Pancreas (tissue), 10 donors: Measurements from ENCODE around the gene LSAMP. TPM values are rescaled to one million over a fixed set of nuclear protein-coding genes. Genes with fewer than 3 reads are reported as not detected.

Experiments
- ATAC-seq, 4 donors: fragments of 200-7000 bp; cut with Tn5 transposase; one replicate each; pipeline versions ENCODE4 v1.8.0 to v1.9.1; 2020; ENCODE audit warnings: mild to moderate bottlenecking in 4 of 4, moderate library complexity in 4 of 4
- DNase-seq, 6 donors: peaks; one replicate each; pipeline ENCODE4 v3.0.0-alpha.2; 2020
- FAIRE-seq: peaks from 2 replicates; lab custom pipeline; 2012; peaks lifted over from hg19 to GRCh38; lab: Jason Lieb, UNC
- H3K27ac ChIP-seq, 4 donors: fragments of 200-600 bp; sonication (generic); 1 replicate in 3 of 4; 2 replicates in 1 of 4; pipeline versions ENCODE4 v1.5.0 to v1.8.0; 2020
- H3K27me3 ChIP-seq, 4 donors: fragments of 200-600 bp; one replicate each; pipeline ENCODE4 v1.8.0; 2021
- H3K36me3 ChIP-seq, 3 donors: fragments of 200-600 bp; sonication (generic) in 1 of 3; one replicate each; pipeline versions ENCODE4 v1.5.0 to v1.8.0; 2020 to 2021
- H3K4me1 ChIP-seq, 3 donors: fragments of 200-600 bp; one replicate each; pipeline ENCODE4 v1.8.0; 2021
- H3K4me3 ChIP-seq, 4 donors: fragments of 200-600 bp; sonication (generic) in 2 of 4; one replicate each; pipeline versions ENCODE4 v1.5.0 to v1.8.0; 2020 to 2021
- H3K9me3 ChIP-seq, 4 donors: fragments of 200-600 bp; one replicate each; pipeline ENCODE4 v1.8.0; 2021
- CTCF ChIP-seq, 4 donors: fragments of 200-600 bp; sonication (generic) in 3 of 4; IDR thresholded peaks; one replicate each; pipeline versions ENCODE4 v1.5.0 to v1.8.0; 2021; ENCODE audit warnings: antibody characterized with exemption in 4 of 4
- WGBS, 2 donors: extraction: QIAGEN DNeasy Blood & Tissue Kit; methylation state at CpG; one replicate each; pipeline ENCODE4 v1.1.7; 2013; 5-methylcytosine and 5-hydroxymethylcytosine counted together
- intact Hi-C, 3 donors: fragments of 100-400 bp; cut with DNase I; formaldehyde crosslinking; loops; one replicate each; pipeline versions ENCODE4 v1.11.1 to v1.14.2; 2022
- polyA plus RNA-seq, 2 donors: library from polyadenylated mRNA; stranded (reverse); fragments of 200-250 nt; gene quantifications; one replicate each; pipeline ENCODE4 v1.2.3, GENCODE V29; 2013
- total RNA-seq, 6 donors: library from RNA; stranded (reverse); fragmentation: NEBNext Ultra II Directional in 4 of 6; extraction: Animal tissue kit (Norgen Biotek cat#: 25700) in 4 of 6; gene quantifications; one replicate each; pipeline versions ENCODE4 v1.2.1 to v1.2.4, GENCODE V29; 2021 to 2023
- donor health status: healthy with polysubstance abuse.
- donor health status: DM: no; HTN: no; CAD: no; lungs with moderate emphysema.
- donor health status: DM: no; HTN: no; CAD: no.
- donor health status: control.
- donor health status: control.
- donor health status: Bipolar disorder and iron deficiency.
- donor health status: DM: yes; HTN: yes; CAD: no.
- donor health status: DM: no; HTN: no; CAD: no.
- donor health status: DM: no; HTN: no; CAD: no.
- donor health status: DM: yes; HTN: yes; CAD: no.

LSAMP gene
- total and polyA plus RNA-seq, 8 donors = 0.51 to 5.5 (median 1.5) TPM

GRCh38 chr3:115808816-115809215 is 636.5 kb downstream of the LSAMP start:
- no peaks in the 10 kb centered on the region for H3K36me3 ChIP-seq
- no peak overlapping the region for H3K27ac ChIP-seq
- no peak for DNase-seq
- no peaks in the 10 kb centered on the region for H3K9me3 ChIP-seq
- no peaks in the 10 kb centered on the region for H3K27me3 ChIP-seq
- intact Hi-C loops = no loop called here
- H3K4me3 ChIP-seq = no peak overlapping the region
- WGBS, 2 donors = 94 to 95% methylated on average over 2 of the region's 2 CpGs
- no peak for ATAC-seq
- no peak for FAIRE-seq
- TF ChIP-seq CTCF (IDR thresholded peaks at IDR 0.05) = no peak
- peaks cover 0 to 6% (median 0%) of the 10 kb centered on the region in 3 donors for H3K4me1 ChIP-seq

GRCh38 chr3:115808244-115808643 is 637.0 kb downstream of the LSAMP start:
- DNase-seq (no peak), ATAC-seq (no peak), FAIRE-seq (no peak)
- Histone ChIP-seq H3K9me3 (no peaks in the 10 kb centered on the region), H3K36me3 (no peaks in the 10 kb centered on the region), H3K27me3 (no peaks in the 10 kb centered on the region), H3K27ac (no peak overlapping the region), H3K4me1 (peaks cover 0 to under 1% (median 0%) of the 10 kb centered on the region in 3 donors), H3K4me3 (no peak overlapping the region)
- WGBS, 2 donors = 90 to 92% methylated on average over 1 of the region's 1 CpG
- intact Hi-C loops = no loop called here
- TF ChIP-seq CTCF (IDR thresholded peaks at IDR 0.05) = no peak

GRCh38 chr3:115806501-115806900 is 638.8 kb downstream of the LSAMP start:
- Histone ChIP-seq H3K27ac (no peak overlapping the region), H3K9me3 (no peaks in the 10 kb centered on the region), H3K4me1 (no peaks in the 10 kb centered on the region), H3K27me3 (no peaks in the 10 kb centered on the region), H3K36me3 (no peaks in the 10 kb centered on the region), H3K4me3 (no peak overlapping the region)
- no peak for DNase-seq
- WGBS, 2 donors = 38 to 41% methylated on average over 4 of the region's 4 CpGs
- peak in 1 of 4 donors; percentile 67 for ATAC-seq
- intact Hi-C loops = no loop called here
- no peak for FAIRE-seq
- no peak for TF ChIP-seq CTCF (IDR thresholded peaks at IDR 0.05)

- TF ChIP-seq CTCF (IDR thresholded peaks at IDR 0.05) = no peak
- H3K9me3 ChIP-seq = no peaks in the 10 kb centered on the region
- H3K4me1 ChIP-seq = no peaks in the 10 kb centered on the region
- intact Hi-C loops = no loop called here
- FAIRE-seq (no peak), DNase-seq (no peak), ATAC-seq (no peak)
- WGBS, 2 donors = 90 to 92% methylated on average over 4 of the region's 4 CpGs
- no peak overlapping the region for H3K27ac ChIP-seq
- H3K27me3 ChIP-seq = no peaks in the 10 kb centered on the region
- no peaks in the 10 kb centered on the region for H3K36me3 ChIP-seq
- H3K4me3 ChIP-seq = no peak overlapping the region
These were observed 639.8 kb downstream of the LSAMP start for GRCh38 chr3:115805520-115805919.

- Histone ChIP-seq H3K4me3 (no peak overlapping the region), H3K36me3 (no peaks in the 10 kb centered on the region), H3K9me3 (no peaks in the 10 kb centered on the region), H3K27ac (no peak overlapping the region), H3K4me1 (no peaks in the 10 kb centered on the region), H3K27me3 (no peaks in the 10 kb centered on the region)
- ATAC-seq (peak in 1 of 4 donors; percentile 20), DNase-seq (no peak), FAIRE-seq (no peak)
- intact Hi-C loops = no loop called here
- no peak for TF ChIP-seq CTCF (IDR thresholded peaks at IDR 0.05)
- 40 to 51% methylated on average over 2 of the region's 2 CpGs for WGBS, 2 donors
These were observed 640.6 kb downstream of the LSAMP start for GRCh38 chr3:115804713-115805119.
